Tibial nerve (tissue), 3 donors: ENCODE results near the gene TAS2R31.

ENCODE experiments used
- POLR2A ChIP-seq, 2 donors: fragments of 450-650 bp; IDR thresholded peaks; one replicate each; pipeline ENCODE4 v1.6.1; 2017; ENCODE audit warnings: antibody characterized with exemption in 2 of 2, mild to moderate bottlenecking in 2 of 2, moderate library complexity in 2 of 2
- TF ChIP-seq, protein P1 (sequence below), 5 experiments: fragments of 200-600 bp in 3 of 5; fragments of 450-650 bp in 2 of 5; sonication (generic) in 3 of 5; IDR thresholded peaks; one replicate each; pipeline ENCODE4 v1.5.1; 2016 to 2019; ENCODE audit warnings: antibody characterized with exemption in 5 of 5, mild to moderate bottlenecking in 3 of 5, moderate library complexity in 2 of 5

GRCh38 chr12:11040162-11040561 lies 9.0 kb upstream of the TAS2R31 start:
- no peak for TF ChIP-seq POLR2A (IDR thresholded peaks at IDR 0.05)
- TF ChIP-seq, protein P1, sequence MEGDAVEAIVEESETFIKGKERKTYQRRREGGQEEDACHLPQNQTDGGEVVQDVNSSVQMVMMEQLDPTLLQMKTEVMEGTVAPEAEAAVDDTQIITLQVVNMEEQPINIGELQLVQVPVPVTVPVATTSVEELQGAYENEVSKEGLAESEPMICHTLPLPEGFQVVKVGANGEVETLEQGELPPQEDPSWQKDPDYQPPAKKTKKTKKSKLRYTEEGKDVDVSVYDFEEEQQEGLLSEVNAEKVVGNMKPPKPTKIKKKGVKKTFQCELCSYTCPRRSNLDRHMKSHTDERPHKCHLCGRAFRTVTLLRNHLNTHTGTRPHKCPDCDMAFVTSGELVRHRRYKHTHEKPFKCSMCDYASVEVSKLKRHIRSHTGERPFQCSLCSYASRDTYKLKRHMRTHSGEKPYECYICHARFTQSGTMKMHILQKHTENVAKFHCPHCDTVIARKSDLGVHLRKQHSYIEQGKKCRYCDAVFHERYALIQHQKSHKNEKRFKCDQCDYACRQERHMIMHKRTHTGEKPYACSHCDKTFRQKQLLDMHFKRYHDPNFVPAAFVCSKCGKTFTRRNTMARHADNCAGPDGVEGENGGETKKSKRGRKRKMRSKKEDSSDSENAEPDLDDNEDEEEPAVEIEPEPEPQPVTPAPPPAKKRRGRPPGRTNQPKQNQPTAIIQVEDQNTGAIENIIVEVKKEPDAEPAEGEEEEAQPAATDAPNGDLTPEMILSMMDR (IDR thresholded peaks at IDR 0.05), result no peak
